Measurements from ENCODE around the gene NSMCE1. TPM values are rescaled to one million over a fixed set of nuclear protein-coding genes. Genes with fewer than 3 reads are reported as not detected.

NSMCE1 gene
- total and polyA plus RNA-seq, 2 donors (not counting 1 experiment from before 2014, with no cell fraction given), result 48.8 to 142 TPM

DNA sequence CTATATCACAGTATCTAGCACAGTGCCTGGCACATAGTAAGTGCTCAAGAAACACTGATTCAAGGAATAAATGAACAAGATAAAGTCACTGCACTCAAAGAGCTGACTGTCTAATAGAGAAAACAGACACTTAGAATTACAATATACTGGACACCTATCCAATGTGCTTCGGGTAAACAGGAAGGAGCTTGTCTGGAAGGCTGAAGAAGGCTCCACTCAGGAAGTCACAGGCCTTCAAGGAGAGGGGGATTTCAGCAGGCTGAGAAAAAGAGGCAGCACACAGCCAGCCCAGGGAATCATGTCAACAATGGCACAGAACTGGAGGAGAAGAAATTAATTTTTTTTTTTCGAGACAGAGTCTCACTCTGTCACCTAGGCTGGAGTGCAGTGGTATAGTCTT is 35.5 kb upstream of the NSMCE1 start:
- H3K79me2 ChIP-seq (ENCODE audit: control insufficient read depth, insufficient read depth, low read length), result no peaks in the 10 kb centered on the region
- no peaks in the 10 kb centered on the region for H3K27me3 ChIP-seq (ENCODE audit: control insufficient read depth, insufficient read depth, low read length)
- H3K4me3 ChIP-seq (replicated peaks in 1 of 4; ENCODE audit: control extremely low read depth in 1 of 4, insufficient read depth in 1 of 4, low read depth in 3 of 4, low read length in 4 of 4), result no peak overlapping the region
- H4K20me1 ChIP-seq (ENCODE audit: control insufficient read depth, extremely low read depth, insufficient read depth, low read length), result no peaks in the 10 kb centered on the region
- H3K27ac ChIP-seq (ENCODE audit: insufficient read depth, low read length), result no peak overlapping the region
- H3K4me1 ChIP-seq (ENCODE audit: control insufficient read depth, extremely low read depth, insufficient read depth, low read length), result no peaks in the 10 kb centered on the region
- DNase-seq (ENCODE audit: low read depth in 2 of 2), result no peak
- no peak overlapping the region for H3K9ac ChIP-seq (ENCODE audit: insufficient read depth, low read length)
- no peaks in the 10 kb centered on the region for H3K9me3 ChIP-seq (ENCODE audit: control insufficient read depth, insufficient read depth, low read depth, low read length)
- no peak for TF ChIP-seq EZH2 (IDR thresholded peaks at IDR 0.05; ENCODE audit: low read length, missing control alignments)
- TF ChIP-seq, protein P1, sequence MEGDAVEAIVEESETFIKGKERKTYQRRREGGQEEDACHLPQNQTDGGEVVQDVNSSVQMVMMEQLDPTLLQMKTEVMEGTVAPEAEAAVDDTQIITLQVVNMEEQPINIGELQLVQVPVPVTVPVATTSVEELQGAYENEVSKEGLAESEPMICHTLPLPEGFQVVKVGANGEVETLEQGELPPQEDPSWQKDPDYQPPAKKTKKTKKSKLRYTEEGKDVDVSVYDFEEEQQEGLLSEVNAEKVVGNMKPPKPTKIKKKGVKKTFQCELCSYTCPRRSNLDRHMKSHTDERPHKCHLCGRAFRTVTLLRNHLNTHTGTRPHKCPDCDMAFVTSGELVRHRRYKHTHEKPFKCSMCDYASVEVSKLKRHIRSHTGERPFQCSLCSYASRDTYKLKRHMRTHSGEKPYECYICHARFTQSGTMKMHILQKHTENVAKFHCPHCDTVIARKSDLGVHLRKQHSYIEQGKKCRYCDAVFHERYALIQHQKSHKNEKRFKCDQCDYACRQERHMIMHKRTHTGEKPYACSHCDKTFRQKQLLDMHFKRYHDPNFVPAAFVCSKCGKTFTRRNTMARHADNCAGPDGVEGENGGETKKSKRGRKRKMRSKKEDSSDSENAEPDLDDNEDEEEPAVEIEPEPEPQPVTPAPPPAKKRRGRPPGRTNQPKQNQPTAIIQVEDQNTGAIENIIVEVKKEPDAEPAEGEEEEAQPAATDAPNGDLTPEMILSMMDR (conservative IDR thresholded peaks at IDR 0.05 in 1 of 2, IDR thresholded peaks at IDR 0.05 in 1 of 2; ENCODE audit: low read depth in 1 of 2, low read length in 2 of 2), result no peak
- no peak overlapping the region for H3K4me2 ChIP-seq (ENCODE audit: extremely low read depth, insufficient read depth, low read length)
- H2AFZ ChIP-seq (ENCODE audit: low read length), result no peak overlapping the region
- H3K36me3 ChIP-seq (ENCODE audit: control insufficient read depth, insufficient read depth, low read length), result no peaks in the 10 kb centered on the region

DNA sequence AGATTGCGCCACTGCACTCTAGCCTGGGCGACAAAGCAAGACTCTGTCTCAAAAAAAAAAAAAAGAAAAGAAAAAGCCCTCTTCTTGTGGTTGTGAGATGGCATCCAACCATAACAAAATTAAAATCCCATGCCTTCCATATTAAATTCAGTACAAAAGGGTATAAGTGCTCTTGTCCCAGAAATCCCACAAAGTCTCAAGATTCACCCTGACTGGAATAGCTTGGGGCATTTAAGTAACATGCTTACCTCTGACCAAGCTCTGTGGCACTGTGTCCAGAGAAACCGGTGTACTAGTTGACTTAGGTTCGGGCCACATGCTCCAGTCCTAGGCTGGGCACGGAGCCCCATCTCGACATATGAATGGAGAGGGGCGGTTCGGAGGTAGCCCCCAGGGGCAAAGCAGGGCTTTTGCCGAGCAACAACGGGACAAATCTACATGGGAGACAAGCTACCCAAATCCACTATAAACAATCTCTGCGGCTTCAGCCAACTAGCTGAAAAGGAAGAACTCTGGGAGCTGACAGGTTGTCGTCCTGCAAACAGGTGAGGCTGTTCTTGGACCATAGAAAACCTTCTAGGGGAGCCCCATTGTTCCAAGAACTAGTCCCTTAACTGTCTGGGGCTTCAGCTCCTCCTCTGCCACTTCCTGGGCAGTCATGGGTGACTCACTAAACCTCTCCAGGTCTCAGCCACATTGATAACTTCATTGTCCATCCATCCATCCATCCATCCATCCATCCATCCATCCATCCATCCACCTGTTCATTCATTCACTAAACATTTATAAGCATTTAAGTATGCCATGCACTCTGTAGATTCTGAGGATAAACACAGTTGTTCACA is 34.9 kb upstream of the NSMCE1 start:
- no peaks in the 10 kb centered on the region for H3K27me3 ChIP-seq (ENCODE audit: control insufficient read depth, insufficient read depth, low read length)
- no peak overlapping the region for H3K4me2 ChIP-seq (ENCODE audit: extremely low read depth, insufficient read depth, low read length)
- no peak overlapping the region for H3K4me3 ChIP-seq (replicated peaks in 1 of 4; ENCODE audit: control extremely low read depth in 1 of 4, insufficient read depth in 1 of 4, low read depth in 3 of 4, low read length in 4 of 4)
- no peaks in the 10 kb centered on the region for H3K9me3 ChIP-seq (ENCODE audit: control insufficient read depth, insufficient read depth, low read depth, low read length)
- no peaks in the 10 kb centered on the region for H3K36me3 ChIP-seq (ENCODE audit: control insufficient read depth, insufficient read depth, low read length)
- H4K20me1 ChIP-seq (ENCODE audit: control insufficient read depth, extremely low read depth, insufficient read depth, low read length), result no peaks in the 10 kb centered on the region
- no peak overlapping the region for H3K27ac ChIP-seq (ENCODE audit: insufficient read depth, low read length)
- no peak overlapping the region for H2AFZ ChIP-seq (ENCODE audit: low read length)
- no peaks in the 10 kb centered on the region for H3K4me1 ChIP-seq (ENCODE audit: control insufficient read depth, extremely low read depth, insufficient read depth, low read length)
- TF ChIP-seq, protein P1 (conservative IDR thresholded peaks at IDR 0.05 in 1 of 2, IDR thresholded peaks at IDR 0.05 in 1 of 2; ENCODE audit: low read depth in 1 of 2, low read length in 2 of 2), result no peak
- no peak for DNase-seq (ENCODE audit: low read depth in 2 of 2)
- H3K79me2 ChIP-seq (ENCODE audit: control insufficient read depth, insufficient read depth, low read length), result no peaks in the 10 kb centered on the region
- H3K9ac ChIP-seq (ENCODE audit: insufficient read depth, low read length), result no peak overlapping the region

DNA sequence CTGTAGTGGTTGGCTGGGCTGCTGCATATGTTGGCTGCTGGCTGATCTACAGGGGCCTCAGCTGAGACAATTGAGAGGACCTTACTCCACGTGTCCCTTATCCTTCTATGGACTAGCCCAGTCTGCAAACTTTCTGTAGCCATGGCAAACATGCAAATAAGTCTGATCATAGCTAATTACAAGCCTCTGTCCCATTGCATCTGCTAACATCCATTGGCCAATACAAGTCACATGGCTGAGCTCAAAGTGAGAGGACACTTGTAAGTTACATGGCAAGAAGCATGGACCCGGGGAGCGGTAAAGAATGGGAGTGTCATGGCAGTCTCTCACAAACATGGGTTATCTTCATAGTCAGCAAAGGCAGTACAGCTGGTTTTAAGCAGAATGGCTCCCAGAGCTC is 33.6 kb upstream of the NSMCE1 start:
- H3K27me3 ChIP-seq (ENCODE audit: control insufficient read depth, insufficient read depth, low read length), result no peaks in the 10 kb centered on the region
- no peaks in the 10 kb centered on the region for H3K4me1 ChIP-seq (ENCODE audit: control insufficient read depth, extremely low read depth, insufficient read depth, low read length)
- no peaks in the 10 kb centered on the region for H4K20me1 ChIP-seq (ENCODE audit: control insufficient read depth, extremely low read depth, insufficient read depth, low read length)
- H3K79me2 ChIP-seq (ENCODE audit: control insufficient read depth, insufficient read depth, low read length), result no peaks in the 10 kb centered on the region
- H3K4me3 ChIP-seq (replicated peaks in 1 of 4; ENCODE audit: control extremely low read depth in 1 of 4, insufficient read depth in 1 of 4, low read depth in 3 of 4, low read length in 4 of 4), result no peak overlapping the region
- H3K36me3 ChIP-seq (ENCODE audit: control insufficient read depth, insufficient read depth, low read length), result no peaks in the 10 kb centered on the region
- H3K9ac ChIP-seq (ENCODE audit: insufficient read depth, low read length), result no peak overlapping the region
- H2AFZ ChIP-seq (ENCODE audit: low read length), result no peak overlapping the region
- no peak overlapping the region for H3K4me2 ChIP-seq (ENCODE audit: extremely low read depth, insufficient read depth, low read length)
- H3K9me3 ChIP-seq (ENCODE audit: control insufficient read depth, insufficient read depth, low read depth, low read length), result no peaks in the 10 kb centered on the region
- no peak for DNase-seq (ENCODE audit: low read depth in 2 of 2)
- TF ChIP-seq, protein P1 (conservative IDR thresholded peaks at IDR 0.05 in 1 of 2, IDR thresholded peaks at IDR 0.05 in 1 of 2; ENCODE audit: low read depth in 1 of 2, low read length in 2 of 2), result no peak
- no peak for TF ChIP-seq EZH2 (IDR thresholded peaks at IDR 0.05; ENCODE audit: low read length, missing control alignments)
- H3K27ac ChIP-seq (ENCODE audit: insufficient read depth, low read length), result no peak overlapping the region

Data from fibroblast of lung (primary cell).